Stimulated activated CD8-positive, alpha-beta memory T cell treated with anti-CD3 and anti-CD28 coated beads, Interleukin-7, amount 100 ng/mL, for 48 hours (primary cell): ENCODE results near the gene RBMS3.

Source experiments
- DNase-seq, 2 donors: peaks; one replicate each; pipeline ENCODE4 v3.0.0-alpha.2; 2020; ENCODE audit warnings: low read depth in 1 of 2; ENCODE audit errors: extremely low read depth in 1 of 2

The RBMS3 gene

DNA sequence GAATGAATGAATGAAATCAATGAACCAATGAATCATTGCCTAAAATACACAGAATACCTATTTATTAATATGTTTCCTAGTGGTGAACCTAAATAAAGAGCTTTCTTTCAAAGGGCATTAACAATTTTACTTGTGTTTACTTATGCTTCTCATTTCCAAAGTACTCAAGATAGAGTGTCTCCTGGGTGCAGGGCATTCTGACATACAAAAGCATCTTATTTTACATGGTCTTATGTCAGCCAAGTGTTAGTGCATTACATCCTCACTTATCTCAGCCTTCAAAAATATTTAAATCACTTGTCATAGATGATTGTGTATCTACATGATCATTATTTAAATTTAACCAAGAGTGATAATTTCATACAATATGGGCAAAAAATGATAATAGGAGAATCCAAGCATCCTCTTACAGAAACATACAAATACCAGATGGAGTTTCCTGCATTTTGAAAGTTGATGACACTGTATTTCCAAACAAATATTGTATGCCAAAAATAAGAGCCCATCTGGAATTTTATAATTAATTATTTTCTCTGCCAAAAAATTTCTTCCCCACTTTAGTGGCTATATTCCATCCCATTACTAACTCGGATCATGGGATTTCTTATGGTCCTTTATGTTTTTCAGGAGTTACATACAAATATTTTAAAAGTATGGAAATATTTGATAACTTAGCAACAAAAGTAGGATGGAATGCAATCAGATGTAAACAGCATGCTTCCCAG is 279.0 kb downstream of the RBMS3 start:
- no peak for DNase-seq

DNA sequence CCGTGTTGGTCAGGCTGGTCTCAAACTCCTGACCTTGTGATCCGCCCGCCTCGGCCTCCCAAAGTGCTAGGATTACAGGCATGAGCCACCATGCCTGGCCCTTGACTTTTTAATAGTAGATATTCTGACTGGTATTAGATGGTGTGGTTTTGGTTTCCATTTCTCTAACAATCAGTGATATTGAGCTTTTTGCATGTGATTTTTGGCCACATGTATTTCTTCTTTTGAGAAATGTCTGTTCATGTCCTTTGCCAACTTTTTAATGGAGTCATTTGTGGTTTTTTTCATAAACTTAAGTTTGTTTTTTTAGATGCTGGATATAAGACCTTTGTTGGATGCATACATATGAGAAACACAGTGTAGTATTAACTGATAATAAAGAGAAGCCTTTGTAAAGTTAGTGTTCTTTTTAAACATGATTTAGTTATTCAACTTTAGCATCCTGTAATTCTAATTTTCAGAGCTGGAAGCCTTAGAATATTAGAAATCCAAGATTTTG is 280.8 kb downstream of the RBMS3 start:
- DNase-seq, result no peak

DNA sequence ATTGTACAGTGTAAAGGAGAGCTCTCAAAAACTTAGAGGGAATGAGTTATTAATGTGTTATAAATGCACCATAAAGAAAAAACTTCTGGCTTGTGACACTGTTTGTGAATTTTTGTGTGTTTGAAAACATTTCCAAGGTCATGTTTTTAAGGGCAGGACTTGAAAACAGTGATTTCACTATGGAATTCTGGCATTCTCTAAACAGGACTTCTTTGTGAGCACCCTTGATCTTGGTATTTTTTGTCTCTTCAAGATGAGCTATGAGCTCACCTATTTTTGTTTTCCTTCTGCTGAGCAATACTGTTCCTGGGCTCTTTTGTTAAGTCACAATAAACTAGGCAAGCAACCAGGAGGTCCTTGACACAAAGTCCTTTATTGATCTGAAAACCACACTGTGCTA is 284.4 kb downstream of the RBMS3 start:
- DNase-seq, result no peak

DNA sequence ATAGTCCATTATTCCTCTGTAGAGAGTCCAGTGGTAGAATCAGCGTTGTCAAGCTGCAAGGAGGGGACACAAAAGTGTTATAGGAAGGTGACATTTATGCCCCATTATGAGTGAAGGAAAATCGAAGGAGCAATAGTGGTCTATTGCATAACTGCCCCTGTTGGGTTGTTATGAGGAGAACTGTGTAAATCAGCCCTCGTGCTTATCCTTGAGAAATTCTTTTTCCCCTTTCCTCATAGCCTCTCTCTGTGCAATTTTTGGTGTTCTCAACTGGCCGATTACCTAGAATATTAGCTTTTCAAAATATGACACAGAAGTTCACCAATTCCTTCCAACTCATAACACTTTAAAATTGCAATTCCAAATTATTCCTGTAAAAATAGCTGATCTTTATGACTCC is 286.6 kb downstream of the RBMS3 start:
- DNase-seq, result no peak

DNA sequence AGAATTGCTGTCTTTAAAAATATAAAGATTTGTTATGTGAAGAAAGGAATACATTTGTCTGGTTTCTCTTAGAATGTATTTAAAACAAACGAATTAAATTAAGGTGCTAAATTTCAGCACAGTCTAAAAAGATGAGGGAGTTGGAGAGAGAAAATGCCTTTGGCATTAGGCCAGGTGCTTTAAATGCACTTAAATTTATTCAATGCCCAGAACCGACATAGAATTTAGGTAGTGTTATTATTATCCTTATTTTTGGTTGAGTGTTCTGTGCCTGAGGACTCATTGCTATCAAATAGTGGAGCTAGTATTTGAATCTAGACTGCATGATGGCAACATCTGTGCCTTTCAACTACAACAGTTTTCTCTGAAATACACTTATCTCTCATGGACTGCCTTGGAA is 287.5 kb downstream of the RBMS3 start:
- DNase-seq, result no peak

DNA sequence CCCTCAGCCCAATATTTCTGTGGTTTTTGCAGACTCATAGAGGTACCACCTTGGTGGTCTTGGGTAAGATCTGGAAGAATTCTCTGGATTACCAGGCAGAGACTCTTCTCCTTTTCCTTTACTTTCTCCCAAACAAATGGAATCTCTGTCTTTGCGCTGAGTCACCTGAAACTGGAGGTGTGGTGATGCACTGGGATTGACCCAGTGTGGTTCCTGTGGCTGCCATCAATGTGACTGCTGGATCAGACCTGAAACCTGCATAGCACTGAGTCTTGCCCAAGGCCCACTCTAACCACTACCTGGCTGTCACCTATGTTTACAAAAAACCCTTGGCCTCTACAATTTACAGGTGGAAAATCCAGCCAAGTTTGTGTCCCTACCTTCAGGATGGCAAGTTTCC is 295.3 kb downstream of the RBMS3 start:
- no peak for DNase-seq

DNA sequence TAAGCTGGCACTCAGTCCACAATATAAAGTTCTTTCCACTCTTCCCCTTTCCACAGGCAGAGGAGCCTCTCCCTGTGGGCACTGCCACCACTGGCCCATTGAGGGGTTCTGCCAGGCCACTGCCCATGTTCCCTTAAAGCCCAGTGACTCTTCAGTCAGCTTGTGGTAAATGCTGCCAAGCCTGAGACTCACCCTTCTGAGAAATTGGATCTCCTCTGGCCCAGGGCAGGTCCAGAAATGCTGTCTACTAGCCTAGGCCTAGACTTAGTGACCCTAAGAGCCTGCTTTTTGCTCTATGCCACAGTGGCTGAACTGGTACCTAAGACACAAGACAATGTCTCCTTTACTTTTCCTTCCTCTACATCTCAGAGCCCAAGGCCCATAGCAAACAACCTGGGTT is 295.8 kb downstream of the RBMS3 start:
- DNase-seq, result no peak

DNA sequence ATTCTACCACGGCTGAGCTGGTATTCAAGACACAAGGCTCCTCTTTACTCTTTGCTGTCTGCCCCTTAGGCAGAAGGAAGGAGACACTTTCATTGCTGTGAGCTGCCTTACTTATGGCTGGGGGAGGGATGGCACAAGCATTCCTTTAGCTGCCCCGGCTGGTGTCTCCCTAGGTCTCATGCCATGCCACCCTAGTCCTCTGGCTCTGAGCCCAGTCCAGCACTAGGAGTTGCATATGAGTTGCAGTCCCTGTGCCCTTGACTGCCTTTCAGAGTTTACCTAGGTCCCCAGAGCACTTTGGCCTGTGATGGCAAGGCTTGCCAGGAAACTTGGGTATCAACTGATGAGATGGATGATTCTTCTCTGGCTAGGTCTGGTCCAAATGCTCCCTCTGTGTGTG is 296.4 kb downstream of the RBMS3 start:
- no peak for DNase-seq

DNA sequence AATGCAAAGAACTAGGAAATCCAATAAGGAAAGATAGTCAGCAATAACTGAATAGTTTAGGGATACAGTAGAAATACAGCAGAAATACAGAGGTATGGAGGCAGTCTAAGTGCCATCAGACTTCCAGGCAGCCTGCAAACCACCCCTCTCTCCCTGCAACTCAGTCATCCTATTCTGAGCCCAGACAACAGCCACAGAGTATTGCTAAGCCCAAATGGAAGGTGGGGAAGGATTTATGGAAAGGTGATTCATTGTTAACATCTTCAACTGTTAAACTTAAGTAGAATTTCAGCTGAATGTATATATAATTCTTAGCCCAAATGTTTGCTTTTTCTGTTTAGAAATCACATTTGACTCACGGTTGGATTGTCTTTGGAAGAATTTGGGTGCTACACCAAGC is 300.4 kb downstream of the RBMS3 start:
- no peak for DNase-seq

DNA sequence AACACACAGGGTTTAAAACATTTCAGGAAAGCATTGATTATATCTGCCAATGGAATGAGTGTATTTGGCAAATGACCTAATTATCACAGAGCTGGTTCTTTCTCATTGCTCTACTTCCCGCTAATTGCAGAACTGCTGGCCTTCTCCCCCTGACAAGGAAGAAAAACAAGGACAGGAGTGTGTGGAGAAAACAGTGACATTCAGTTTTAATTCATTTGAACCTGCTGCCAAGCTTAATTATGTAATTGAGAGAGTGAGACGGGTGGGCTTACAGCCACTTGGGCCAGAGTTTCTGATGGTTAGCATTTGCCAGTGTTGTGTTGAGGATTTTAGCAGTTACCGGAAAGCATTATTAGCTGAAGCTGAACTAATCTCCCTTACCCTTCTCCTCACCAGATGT is 301.4 kb downstream of the RBMS3 start:
- no peak for DNase-seq

DNA sequence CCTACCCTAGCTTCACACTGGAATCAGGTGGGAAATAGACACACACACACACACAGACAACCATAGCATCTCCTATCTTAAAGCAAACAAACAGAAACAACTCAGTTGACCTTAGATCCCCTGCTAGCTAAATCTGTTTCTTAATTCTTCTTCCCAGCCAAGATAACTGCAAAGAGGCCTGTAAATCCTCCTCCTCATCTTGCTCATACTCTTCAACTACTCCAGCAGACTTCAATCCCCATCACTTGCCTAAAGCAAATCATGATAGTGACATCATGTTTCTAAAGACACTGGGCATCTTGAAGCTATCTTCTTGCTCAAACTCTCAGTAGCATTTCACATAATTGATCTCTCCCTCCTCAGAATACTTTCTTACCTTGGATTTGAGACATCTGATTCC is 303.0 kb downstream of the RBMS3 start:
- DNase-seq, result no peak

DNA sequence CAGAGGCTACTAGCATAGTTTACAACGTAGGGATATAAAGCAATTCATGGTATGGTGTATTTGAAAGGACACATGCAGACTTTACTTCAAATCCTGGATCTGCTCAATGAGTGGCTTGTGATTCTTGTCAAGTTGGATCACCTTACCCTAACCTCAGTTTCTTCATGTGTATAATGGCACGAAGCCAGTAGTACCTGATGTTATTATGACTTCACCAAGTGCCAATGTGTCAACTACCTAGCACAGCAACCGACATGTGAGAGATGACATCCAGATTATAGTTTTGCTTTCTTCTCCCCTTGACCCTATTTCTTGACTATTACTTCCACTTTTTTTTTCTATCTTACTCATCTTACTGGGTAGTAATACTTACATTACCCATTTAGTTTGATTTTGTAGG is 304.5 kb downstream of the RBMS3 start:
- DNase-seq, result no peak

DNA sequence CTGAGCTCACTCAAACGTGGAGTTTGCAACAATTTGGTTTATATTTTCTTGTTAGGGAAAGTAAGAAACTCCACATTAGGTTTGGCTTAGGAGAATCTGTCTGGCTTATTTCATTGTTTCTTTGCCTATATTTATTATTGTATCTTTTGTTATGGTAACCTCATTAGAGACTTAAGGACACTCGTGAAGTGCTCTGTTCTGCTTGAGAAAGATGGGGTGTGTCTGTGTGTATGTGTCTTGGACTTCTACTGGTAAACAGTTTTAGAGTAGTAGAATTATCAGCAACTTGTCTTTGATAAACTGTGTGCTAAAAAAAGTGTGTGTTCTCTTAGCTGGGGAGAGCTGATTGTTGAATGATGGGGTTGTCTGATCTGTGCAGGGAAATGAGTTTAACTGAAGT is 306.5 kb downstream of the RBMS3 start:
- DNase-seq, result no peak

DNA sequence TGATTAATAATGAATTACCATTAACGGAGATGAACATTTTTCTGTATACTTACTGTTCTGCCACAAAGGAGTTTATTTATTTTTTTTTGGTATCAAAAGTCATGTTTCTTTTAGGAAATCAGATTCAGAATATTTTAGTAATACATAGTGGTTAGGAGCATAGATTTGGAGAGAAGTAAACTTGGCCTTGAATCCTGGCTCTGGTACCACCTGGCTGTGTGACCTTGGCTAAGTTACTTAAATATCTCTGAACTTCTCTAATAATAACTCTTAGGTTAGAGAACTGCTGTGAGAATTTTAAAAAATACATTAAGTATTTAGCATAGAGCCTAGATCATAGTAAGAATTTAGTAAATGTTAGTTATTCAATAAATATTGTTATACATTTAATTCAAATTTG is 309.1 kb downstream of the RBMS3 start:
- no peak for DNase-seq

DNA sequence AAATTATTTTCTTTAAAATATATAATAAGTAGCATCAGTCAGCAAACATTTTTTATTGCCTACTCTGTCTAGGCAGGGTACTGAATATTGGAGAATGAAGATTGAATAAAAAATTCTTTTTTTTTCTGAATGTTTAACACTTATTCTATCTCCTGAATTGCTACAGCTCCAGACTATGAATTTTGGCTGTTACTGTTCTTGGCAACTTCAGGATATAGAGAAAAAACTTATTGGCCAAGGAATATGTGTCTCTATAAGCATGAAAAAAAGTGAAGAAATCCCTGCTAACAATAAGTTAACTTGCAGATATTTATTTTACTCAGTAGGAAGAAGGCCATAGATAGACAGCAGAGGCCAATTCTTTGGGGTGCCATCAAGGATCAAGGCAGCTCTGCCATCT is 309.6 kb downstream of the RBMS3 start:
- DNase-seq, result no peak

DNA sequence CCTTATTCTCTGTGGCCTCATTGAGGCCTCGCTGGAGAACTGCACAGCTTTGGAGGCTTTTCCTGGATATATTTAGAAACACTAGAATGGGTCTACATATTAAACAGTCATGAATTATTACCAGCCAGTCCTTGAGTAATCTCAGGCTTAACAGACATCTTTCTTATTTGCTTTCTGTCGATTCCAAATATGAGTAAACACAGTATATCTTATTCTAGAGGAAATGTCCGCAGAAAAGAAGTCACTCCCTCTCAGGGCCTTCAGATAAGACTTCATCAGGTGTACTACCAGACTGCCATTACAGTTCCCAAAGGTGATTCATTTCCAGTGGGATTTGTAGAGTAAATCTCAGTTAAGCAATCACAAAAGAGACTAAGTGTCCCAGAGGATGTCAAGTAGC is 310.7 kb downstream of the RBMS3 start:
- DNase-seq, result no peak

DNA sequence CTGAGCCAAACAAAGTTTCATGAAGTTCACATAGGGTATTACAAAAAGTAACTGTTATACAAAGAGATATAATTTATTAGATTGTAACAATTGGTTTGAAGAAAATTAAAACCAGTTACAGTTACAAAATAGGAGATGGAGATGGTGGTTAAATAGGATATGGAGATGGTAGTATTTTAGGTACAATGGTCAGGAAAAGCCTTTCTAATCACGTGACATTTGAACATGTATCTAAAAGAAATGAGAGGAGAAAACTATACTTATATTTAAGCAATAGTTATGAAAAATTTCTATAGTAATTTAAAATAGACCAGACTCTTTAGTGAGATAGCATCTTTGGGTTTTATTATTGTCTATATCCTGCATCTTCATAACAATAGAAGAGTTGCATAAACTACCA is 312.9 kb downstream of the RBMS3 start:
- no peak for DNase-seq

DNA sequence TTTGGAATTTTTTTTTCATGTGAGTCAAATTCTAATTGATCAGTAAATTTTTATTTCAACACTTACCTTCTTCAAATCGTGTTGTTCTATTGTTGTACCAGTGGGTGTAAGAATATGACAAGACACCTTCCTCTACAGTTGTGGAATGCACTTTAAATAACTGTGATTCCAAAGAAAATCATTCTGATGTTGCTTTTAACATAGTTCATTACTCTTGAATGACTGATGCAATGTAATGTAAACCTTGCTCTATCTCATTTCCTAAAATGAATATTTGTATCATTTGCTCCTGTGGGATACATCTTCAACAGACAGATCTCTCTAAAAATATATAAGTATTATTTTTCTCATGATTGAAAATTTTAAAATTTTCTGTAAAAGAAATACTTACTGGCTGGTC is 313.4 kb downstream of the RBMS3 start:
- DNase-seq, result no peak

DNA sequence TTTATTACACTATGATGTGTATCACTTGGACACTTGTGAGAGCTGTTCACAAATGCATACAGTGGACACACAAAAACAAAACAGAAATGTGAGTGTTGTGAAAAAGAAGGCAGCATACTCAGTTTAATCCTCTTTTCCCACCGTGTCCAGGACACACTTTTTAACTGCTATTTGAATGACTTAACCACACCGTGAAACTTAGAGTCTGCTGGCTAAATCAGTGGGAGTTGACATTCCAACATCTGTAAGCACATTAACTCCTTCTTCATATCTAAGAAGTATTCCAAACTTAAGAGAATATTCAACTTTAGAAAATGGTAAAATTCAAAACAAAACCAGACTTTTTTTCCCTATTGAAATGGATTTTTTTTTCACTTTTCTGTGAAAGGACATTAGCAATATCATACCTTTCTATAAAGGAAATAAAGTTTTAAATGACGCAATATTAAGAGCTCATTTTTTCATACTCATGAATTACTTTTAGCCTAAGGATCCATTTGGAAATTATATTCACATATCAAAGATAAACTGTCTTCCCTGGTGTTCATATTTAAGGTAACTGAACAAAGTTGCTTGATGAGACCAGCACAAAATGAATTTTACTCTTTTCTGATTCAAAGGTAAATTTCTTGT is 316.6 kb downstream of the RBMS3 start:
- no peak for DNase-seq

DNA sequence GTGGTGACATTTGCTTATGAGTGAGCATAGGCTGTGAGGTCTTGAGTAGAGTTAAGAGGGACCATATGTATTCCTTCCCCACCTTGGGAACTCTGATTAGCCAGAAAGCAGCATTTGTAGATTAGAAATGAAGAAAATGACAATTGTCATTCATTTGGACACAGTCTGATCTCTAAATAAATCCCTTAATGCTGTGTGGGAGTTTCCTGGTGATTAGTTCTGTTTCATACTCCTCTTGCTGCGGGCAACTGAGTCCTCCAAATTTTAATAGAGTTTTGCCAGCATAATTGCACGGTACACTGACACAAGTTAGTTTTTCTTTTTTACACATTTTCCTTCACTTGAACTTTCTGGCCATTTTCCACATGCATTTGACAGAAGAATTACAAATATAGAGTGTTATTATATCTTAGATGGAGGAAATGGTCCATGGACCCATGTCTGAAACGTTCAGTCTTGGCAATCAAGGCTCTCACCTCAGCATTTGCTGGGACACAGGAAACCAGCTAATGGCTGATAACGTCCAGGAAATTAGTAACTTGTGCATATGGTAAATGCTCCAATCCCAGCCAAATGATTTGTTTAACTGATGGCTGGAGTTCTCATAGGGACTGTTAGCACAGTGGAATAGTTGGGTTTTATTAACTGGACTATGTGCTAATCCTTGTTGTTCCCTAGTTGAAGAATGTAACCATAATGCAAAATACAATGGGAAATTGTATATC is 321.2 kb downstream of the RBMS3 start:
- DNase-seq, result no peak

DNA sequence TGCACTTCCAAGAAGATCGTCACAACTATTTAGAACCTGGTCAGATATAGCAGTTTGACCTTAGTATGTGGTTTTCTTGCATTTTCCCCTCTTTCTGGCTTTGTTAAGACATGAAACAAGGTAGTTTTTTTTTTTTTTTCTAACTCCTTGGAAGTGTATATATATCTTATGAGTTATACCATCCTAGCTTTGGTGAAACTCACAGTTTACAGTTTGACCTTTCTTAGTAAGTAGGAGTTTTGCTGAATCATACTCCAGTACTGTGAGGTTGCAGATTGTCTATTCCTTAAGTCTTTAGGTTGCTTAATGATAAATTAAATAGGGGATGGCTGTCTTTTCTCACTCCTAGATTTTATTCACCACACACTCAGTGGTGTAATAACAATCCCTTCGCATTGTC is 325.0 kb downstream of the RBMS3 start:
- DNase-seq, result no peak

DNA sequence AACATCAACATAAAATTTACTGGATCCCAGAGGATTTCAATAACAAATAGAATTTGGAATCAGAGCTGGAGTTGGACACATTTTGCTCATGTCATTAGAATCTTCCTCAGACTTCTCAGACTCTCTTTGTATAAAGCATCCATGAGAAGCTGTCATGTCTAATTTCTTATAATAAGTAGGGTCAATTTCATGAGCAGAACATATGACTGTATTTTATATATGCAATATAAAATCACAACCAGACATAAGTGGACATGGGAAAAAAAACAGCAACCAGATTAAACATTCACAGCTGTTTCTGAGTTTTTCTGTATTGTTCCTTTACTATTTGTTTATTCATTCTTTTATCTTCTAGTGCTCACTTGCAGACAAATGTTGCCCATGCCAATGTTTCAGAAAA is 325.5 kb downstream of the RBMS3 start:
- no peak for DNase-seq
